GM18502 (cell line): Measurements from ENCODE around the gene NEIL3.

Experiments
- ATAC-seq: cut with Tn5 transposase; IDR thresholded peaks from one replicate; pipeline ENCODE4 v1.9.1; 2021; ENCODE audit warnings: mild to moderate bottlenecking; ENCODE audit not compliant: unreplicated experiment, poor library complexity

Gene NEIL3

GRCh38 chr4:177356921-177357320 is 47.2 kb downstream of the NEIL3 start:
- no peak for ATAC-seq

- ATAC-seq = no peak
Measured at GRCh38 chr4:177367336-177367735, 57.7 kb downstream of the NEIL3 start.

GRCh38 chr4:177369372-177369771 is 59.7 kb downstream of the NEIL3 start:
- ATAC-seq = no peak

GRCh38 chr4:177371461-177371860 is 61.8 kb downstream of the NEIL3 start:
- no peak for ATAC-seq

- no peak for ATAC-seq
Measured at GRCh38 chr4:177374966-177375365, 65.3 kb downstream of the NEIL3 start.

GRCh38 chr4:177375372-177375771 is 65.7 kb downstream of the NEIL3 start:
- no peak for ATAC-seq

- no peak for ATAC-seq
Measured at GRCh38 chr4:177376024-177376423, 66.3 kb downstream of the NEIL3 start.

- ATAC-seq = peak; percentile 59
Measured at GRCh38 chr4:177380730-177381287, 71.1 kb downstream of the NEIL3 start.

GRCh38 chr4:177381762-177382310 is 72.2 kb downstream of the NEIL3 start:
- no peak for ATAC-seq

GRCh38 chr4:177384856-177385397 is 75.3 kb downstream of the NEIL3 start:
- ATAC-seq = no peak

GRCh38 chr4:177385576-177386277 is 76.1 kb downstream of the NEIL3 start:
- ATAC-seq = no peak

GRCh38 chr4:177386278-177386815 is 76.7 kb downstream of the NEIL3 start:
- no peak for ATAC-seq

GRCh38 chr4:177391287-177391686 is 81.6 kb downstream of the NEIL3 start:
- ATAC-seq = no peak

- no peak for ATAC-seq
Measured at GRCh38 chr4:177391953-177392352, 82.3 kb downstream of the NEIL3 start.

- ATAC-seq = no peak
Measured at GRCh38 chr4:177393236-177393635, 83.6 kb downstream of the NEIL3 start.

GRCh38 chr4:177396352-177396751 is 86.7 kb downstream of the NEIL3 start:
- ATAC-seq = no peak

- ATAC-seq = no peak
Measured at GRCh38 chr4:177400030-177400429, 90.4 kb downstream of the NEIL3 start.

- no peak for ATAC-seq
Measured at GRCh38 chr4:177401658-177402273, 92.1 kb downstream of the NEIL3 start.

- ATAC-seq = no peak
Measured at GRCh38 chr4:177403746-177404145, 94.1 kb downstream of the NEIL3 start.

- ATAC-seq = no peak
Measured at GRCh38 chr4:177404342-177404741, 94.7 kb downstream of the NEIL3 start.

GRCh38 chr4:177404986-177405385 is 95.3 kb downstream of the NEIL3 start:
- ATAC-seq = no peak
